ENCODE measurements around the gene NEB. TPM values are rescaled to one million over a fixed set of nuclear protein-coding genes. Genes with fewer than 3 reads are reported as not detected.

The NEB gene, protein sequence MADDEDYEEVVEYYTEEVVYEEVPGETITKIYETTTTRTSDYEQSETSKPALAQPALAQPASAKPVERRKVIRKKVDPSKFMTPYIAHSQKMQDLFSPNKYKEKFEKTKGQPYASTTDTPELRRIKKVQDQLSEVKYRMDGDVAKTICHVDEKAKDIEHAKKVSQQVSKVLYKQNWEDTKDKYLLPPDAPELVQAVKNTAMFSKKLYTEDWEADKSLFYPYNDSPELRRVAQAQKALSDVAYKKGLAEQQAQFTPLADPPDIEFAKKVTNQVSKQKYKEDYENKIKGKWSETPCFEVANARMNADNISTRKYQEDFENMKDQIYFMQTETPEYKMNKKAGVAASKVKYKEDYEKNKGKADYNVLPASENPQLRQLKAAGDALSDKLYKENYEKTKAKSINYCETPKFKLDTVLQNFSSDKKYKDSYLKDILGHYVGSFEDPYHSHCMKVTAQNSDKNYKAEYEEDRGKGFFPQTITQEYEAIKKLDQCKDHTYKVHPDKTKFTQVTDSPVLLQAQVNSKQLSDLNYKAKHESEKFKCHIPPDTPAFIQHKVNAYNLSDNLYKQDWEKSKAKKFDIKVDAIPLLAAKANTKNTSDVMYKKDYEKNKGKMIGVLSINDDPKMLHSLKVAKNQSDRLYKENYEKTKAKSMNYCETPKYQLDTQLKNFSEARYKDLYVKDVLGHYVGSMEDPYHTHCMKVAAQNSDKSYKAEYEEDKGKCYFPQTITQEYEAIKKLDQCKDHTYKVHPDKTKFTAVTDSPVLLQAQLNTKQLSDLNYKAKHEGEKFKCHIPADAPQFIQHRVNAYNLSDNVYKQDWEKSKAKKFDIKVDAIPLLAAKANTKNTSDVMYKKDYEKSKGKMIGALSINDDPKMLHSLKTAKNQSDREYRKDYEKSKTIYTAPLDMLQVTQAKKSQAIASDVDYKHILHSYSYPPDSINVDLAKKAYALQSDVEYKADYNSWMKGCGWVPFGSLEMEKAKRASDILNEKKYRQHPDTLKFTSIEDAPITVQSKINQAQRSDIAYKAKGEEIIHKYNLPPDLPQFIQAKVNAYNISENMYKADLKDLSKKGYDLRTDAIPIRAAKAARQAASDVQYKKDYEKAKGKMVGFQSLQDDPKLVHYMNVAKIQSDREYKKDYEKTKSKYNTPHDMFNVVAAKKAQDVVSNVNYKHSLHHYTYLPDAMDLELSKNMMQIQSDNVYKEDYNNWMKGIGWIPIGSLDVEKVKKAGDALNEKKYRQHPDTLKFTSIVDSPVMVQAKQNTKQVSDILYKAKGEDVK (N-terminal part only)
- total RNA-seq: under 1 TPM; 0.05 to 0.14 TPM

DNA sequence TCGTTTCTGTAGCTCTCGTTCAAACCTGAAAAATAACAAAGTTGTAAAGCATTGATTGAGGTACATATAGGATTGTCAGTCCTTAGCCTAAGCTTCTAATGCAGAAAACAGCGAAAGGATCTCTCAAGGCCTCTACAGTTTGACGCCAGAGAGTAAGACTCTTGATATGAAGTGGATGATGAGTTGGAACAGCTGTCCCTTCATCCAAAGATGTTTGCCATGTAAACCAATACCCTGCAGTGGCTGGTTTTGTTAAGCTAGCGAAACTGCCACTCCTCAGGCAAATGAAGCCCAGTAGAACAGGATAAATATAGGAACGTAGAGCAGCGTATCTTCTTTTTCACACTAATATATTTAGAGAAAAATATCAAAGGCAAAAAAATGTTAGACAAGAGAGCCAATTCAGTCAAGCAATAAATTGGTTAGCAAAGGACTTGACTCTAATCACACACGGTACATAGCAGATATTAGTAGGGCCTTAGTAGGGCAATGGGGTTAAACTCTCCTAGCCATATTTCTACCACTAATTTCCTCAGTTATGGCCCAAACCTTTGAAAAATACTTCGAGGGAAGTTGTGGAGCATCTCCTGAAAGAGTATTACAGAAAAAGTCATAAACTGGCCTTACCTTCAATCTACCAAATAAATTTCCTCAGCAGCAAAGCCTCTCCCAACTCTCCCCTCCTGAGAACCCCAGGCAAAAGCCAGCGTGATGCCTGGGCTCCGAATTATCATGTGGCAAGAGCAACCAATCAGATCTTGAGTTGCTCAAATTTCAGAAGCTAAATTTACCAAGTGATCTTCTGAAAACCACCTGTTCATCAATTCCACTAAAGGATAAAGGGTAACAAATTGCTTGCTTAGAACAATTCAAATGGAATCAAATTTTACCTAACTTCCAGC is at the start of gene NEB:
Gene NEB (minus strand): TSS at position 706 of the 902 bp plus-strand sequence. CDS start 1,320 bp downstream, outside the sequence.
- Mint-ChIP-seq H3K27me3 (no peaks in the 10 kb centered on the region), H3K27ac (no peak within 1 kb of the TSS), H3K4me1 (ENCODE audit: low read depth) (no peaks in the 10 kb centered on the region), H3K4me3 (no peak within 1 kb of the TSS), H3K9me3 (peaks cover 3% of the 10 kb centered on the region), H3K36me3 (peaks cover under 1% of the 10 kb centered on the region)
- ChIA-PET CTCF (no interaction called here), POLR2A (no interaction called here)
- intact Hi-C loops (cut with micrococcal nuclease): no loop called here
- no peak for DNase-seq

DNA sequence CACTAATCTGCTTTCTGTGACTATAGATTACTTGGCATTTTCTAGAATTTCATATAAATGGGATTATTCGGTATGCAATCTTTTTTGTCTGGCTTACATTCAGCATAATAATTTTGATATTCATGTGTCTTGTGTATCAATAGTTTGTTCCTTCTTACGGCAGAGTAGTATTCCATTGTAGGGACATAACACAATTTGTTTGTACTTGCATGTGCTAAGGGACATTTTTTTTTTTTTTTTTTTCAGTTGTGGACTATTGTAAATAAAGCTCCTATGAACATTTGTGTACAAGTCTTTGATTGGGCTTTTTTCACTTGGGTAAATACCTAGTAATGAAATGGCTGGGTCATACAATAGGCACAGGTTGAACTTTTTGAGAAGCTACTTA is 48.9 kb upstream of the NEB start:
- Mint-ChIP-seq H3K36me3 (peaks cover 49% of the 10 kb centered on the region), H3K27me3 (no peaks in the 10 kb centered on the region), H3K4me1 (ENCODE audit: low read depth) (no peaks in the 10 kb centered on the region), H3K27ac (no peak overlapping the region), H3K4me3 (no peak overlapping the region), H3K9me3 (peaks cover 10% of the 10 kb centered on the region)
- ChIA-PET CTCF (no interaction called here), POLR2A (no interaction called here)
- no peak for DNase-seq
- intact Hi-C loops (cut with micrococcal nuclease): no loop called here

GRCh38 chr2:151782378-151783132 is 48.3 kb upstream of the NEB start:
- H3K36me3 Mint-ChIP-seq: peaks cover 50% of the 10 kb centered on the region
- CTCF ChIA-PET: no interaction called here
- H3K9me3 Mint-ChIP-seq: peaks cover 10% of the 10 kb centered on the region
- no peaks in the 10 kb centered on the region for H3K4me1 Mint-ChIP-seq (ENCODE audit: low read depth)
- POLR2A ChIA-PET: no interaction called here
- H3K27me3 Mint-ChIP-seq: no peaks in the 10 kb centered on the region
- no peak overlapping the region for H3K27ac Mint-ChIP-seq
- no peak for DNase-seq
- H3K4me3 Mint-ChIP-seq: no peak overlapping the region
- intact Hi-C loops (cut with micrococcal nuclease): no loop called here

- no peak overlapping the region for H3K4me3 Mint-ChIP-seq
- H3K4me1 Mint-ChIP-seq (ENCODE audit: low read depth): no peaks in the 10 kb centered on the region
- H3K27ac Mint-ChIP-seq: no peak overlapping the region
- intact Hi-C loops (cut with micrococcal nuclease): no loop called here
- no peaks in the 10 kb centered on the region for H3K27me3 Mint-ChIP-seq
- CTCF ChIA-PET: no interaction called here
- peaks cover 57% of the 10 kb centered on the region for H3K36me3 Mint-ChIP-seq
- POLR2A ChIA-PET: no interaction called here
- peaks cover 10% of the 10 kb centered on the region for H3K9me3 Mint-ChIP-seq
- no peak for DNase-seq
Observed at GRCh38 chr2:151781642-151782041, 47.4 kb upstream of the NEB start.

- ChIA-PET POLR2A (no interaction called here), CTCF (no interaction called here)
- no peak overlapping the region for H3K4me3 Mint-ChIP-seq
- no peaks in the 10 kb centered on the region for H3K4me1 Mint-ChIP-seq (ENCODE audit: low read depth)
- no peak overlapping the region for H3K27ac Mint-ChIP-seq
- peaks cover 65% of the 10 kb centered on the region for H3K36me3 Mint-ChIP-seq
- no peak for DNase-seq
- H3K9me3 Mint-ChIP-seq: peaks cover 10% of the 10 kb centered on the region
- H3K27me3 Mint-ChIP-seq: no peaks in the 10 kb centered on the region
- intact Hi-C loops (cut with micrococcal nuclease): no loop called here
Observed at GRCh38 chr2:151780938-151781337, 46.7 kb upstream of the NEB start.

- H3K36me3 Mint-ChIP-seq: peaks cover 54% of the 10 kb centered on the region
- H3K4me3 Mint-ChIP-seq: no peak overlapping the region
- no peaks in the 10 kb centered on the region for H3K27me3 Mint-ChIP-seq
- CTCF ChIA-PET: no interaction called here
- H3K4me1 Mint-ChIP-seq (ENCODE audit: low read depth): peaks cover 4% of the 10 kb centered on the region
- no peak overlapping the region for H3K27ac Mint-ChIP-seq
- DNase-seq: no peak
- POLR2A ChIA-PET: no interaction called here
- intact Hi-C loops (cut with micrococcal nuclease): no loop called here
- H3K9me3 Mint-ChIP-seq: peaks cover 10% of the 10 kb centered on the region
Observed at GRCh38 chr2:151777935-151778334, 43.7 kb upstream of the NEB start.

DNA sequence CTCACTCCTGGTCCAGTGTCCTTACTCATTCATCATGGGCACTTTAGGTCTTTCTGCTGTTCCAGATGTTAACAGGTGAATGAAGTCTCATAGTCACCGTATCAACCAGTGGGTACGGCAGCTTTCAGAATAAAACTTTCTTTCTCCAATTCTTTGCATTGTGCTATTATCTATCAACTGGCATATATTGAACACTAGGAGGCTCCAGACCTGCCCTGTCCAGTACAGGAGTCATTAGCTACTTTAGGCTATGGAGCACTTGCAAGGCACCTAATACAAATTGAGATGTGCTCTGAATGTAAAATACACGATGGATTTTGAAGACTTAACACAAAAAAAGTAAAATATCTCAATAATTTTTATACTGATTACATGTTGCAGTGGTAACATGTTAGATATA is 43.2 kb upstream of the NEB start:
- Mint-ChIP-seq H3K9me3 (peaks cover 10% of the 10 kb centered on the region), H3K36me3 (peaks cover 50% of the 10 kb centered on the region), H3K4me3 (no peak overlapping the region), H3K27me3 (no peaks in the 10 kb centered on the region), H3K27ac (no peak overlapping the region), H3K4me1 (ENCODE audit: low read depth) (peaks cover 4% of the 10 kb centered on the region)
- no peak for DNase-seq
- ChIA-PET CTCF (no interaction called here), POLR2A (no interaction called here)
- intact Hi-C loops (cut with micrococcal nuclease): no loop called here

DNA sequence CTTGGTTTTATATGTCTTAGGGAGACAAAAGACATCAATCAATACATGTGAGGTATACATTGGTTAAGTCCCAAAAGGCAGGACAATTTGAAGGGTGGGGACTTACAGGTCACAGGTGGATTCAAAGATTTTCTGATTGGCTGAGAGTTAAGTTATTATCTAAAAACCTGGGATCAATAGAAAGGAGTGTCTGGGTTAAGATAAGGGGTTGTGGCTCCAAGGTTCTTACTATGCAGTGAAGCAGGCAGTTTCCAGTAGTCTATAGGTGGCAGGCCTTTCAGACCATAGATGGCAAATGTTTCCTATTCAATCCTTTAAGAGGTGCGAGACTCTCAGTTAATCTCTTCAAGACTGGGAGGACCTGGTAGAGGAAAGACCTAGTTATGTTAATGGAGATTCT is 42.1 kb upstream of the NEB start:
- peaks cover 10% of the 10 kb centered on the region for H3K9me3 Mint-ChIP-seq
- ChIA-PET POLR2A (no interaction called here), CTCF (no interaction called here)
- H3K4me3 Mint-ChIP-seq: no peak overlapping the region
- peaks cover 4% of the 10 kb centered on the region for H3K4me1 Mint-ChIP-seq (ENCODE audit: low read depth)
- H3K27ac Mint-ChIP-seq: no peak overlapping the region
- H3K36me3 Mint-ChIP-seq: peaks cover 46% of the 10 kb centered on the region
- H3K27me3 Mint-ChIP-seq: no peaks in the 10 kb centered on the region
- no peak for DNase-seq
- intact Hi-C loops (cut with micrococcal nuclease): no loop called here

DNA sequence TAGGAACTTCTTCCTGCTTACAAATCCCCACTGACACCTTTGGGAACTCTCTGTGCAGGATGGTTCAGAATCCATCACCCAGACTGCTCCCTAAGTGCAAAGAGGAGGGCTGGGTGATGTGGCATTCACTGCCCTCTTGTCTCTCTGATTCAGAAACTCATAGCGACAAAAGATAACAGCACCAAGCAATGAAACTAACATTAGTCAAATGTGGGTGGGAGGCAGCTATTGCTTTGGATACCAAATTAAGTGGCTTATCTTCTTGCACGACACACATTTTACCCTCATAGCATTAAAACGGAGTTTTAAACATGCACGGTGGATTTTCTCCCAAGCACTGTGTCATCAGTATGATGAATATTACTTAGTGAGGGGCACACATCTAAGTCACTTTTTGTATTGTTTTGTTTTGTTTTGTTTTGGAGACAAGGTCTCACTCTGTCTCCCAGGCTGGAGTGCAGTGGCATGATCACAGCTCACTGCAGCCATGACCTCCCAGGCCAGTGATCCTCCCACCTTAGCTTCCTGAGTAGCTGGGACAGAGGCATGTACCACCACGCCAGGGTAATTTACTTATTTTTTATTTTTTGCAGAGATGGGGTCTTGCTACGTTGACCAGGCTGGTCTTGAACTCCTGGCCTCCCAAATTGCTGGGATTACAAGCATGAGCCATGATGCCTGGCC is 40.9 kb upstream of the NEB start:
- ChIA-PET POLR2A (no interaction called here), CTCF (no interaction called here)
- peaks cover 41% of the 10 kb centered on the region for H3K36me3 Mint-ChIP-seq
- no peak overlapping the region for H3K4me3 Mint-ChIP-seq
- no peaks in the 10 kb centered on the region for H3K27me3 Mint-ChIP-seq
- H3K9me3 Mint-ChIP-seq: peaks cover 10% of the 10 kb centered on the region
- no peak for DNase-seq
- peaks cover 4% of the 10 kb centered on the region for H3K4me1 Mint-ChIP-seq (ENCODE audit: low read depth)
- H3K27ac Mint-ChIP-seq: no peak overlapping the region
- intact Hi-C loops (cut with micrococcal nuclease): no loop called here

DNA sequence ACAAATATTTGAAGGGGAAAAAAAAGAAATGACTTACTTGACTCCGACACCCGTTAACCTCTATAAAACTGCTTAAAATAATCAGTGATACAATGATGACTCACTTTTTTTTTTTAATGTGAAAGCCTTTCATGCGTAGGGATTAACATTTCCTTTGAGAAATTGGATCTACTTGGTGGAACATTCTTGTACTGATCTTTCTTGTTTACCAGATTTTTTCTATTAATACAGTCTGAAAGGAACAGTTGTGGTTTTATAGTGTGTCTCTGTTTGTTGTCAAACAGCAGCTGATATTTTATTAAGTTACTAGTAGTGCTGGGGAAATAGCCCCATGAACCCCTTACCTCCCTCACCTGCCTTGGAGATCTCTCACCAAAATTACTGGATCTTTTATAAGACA is 40.2 kb upstream of the NEB start:
- Mint-ChIP-seq H3K4me3 (no peak overlapping the region), H3K9me3 (peaks cover 4% of the 10 kb centered on the region), H3K27ac (no peak overlapping the region), H3K36me3 (peaks cover 34% of the 10 kb centered on the region), H3K27me3 (no peaks in the 10 kb centered on the region), H3K4me1 (ENCODE audit: low read depth) (peaks cover 4% of the 10 kb centered on the region)
- intact Hi-C loops (cut with micrococcal nuclease): no loop called here
- DNase-seq: no peak
- CTCF ChIA-PET: no interaction called here
- POLR2A ChIA-PET: no interaction called here

All from activated CD4-positive, alpha-beta memory T cell treated with anti-CD3 and anti-CD28 coated beads for 36 hours (primary cell).